Breast epithelium (tissue), 4 donors: ENCODE measurements around the gene ACTMAP. TPM values are rescaled to one million over a fixed set of nuclear protein-coding genes. Genes with fewer than 3 reads are reported as not detected.
A peak's percentile ranks its signal among the peaks of the same experiment; 100 is the strongest.

Experiments
- DNase-seq, 2 donors: peaks; one replicate each; pipeline ENCODE4 v3.0.0-alpha.2; 2019; ENCODE audit warnings: low spot score in 2 of 2
- H3K27ac ChIP-seq, 2 donors: fragments of 200-600 bp; sonication (generic) in 1 of 2; one replicate each; pipeline ENCODE4 v1.5.1; 2016 to 2019; ENCODE audit warnings: mild to moderate bottlenecking in 1 of 2
- H3K27me3 ChIP-seq, 2 donors: fragments of 200-600 bp; sonication (generic) in 1 of 2; one replicate each; pipeline versions ENCODE4 v1.5.1 to v1.6.0; 2017 to 2019; ENCODE audit warnings: control low read depth in 1 of 2, mild to moderate bottlenecking in 1 of 2
- H3K36me3 ChIP-seq: fragments of 200-600 bp; one replicate; pipeline ENCODE4 v1.5.1; 2019
- H3K4me1 ChIP-seq, 2 donors: fragments of 200-600 bp; sonication (generic); one replicate each; pipeline ENCODE4 v1.5.1; 2016 to 2019; ENCODE audit warnings: control low read depth in 1 of 2
- H3K4me3 ChIP-seq, 3 donors: fragments of 200-600 bp; sonication (generic); 1 replicate in 2 of 3; 2 replicates in 1 of 3; pipeline ENCODE4 v1.5.1; 2016 to 2019; ENCODE audit warnings: mild to moderate bottlenecking in 3 of 3, moderate library complexity in 2 of 3
- H3K9me3 ChIP-seq, 2 donors: fragments of 200-600 bp; sonication (generic) in 1 of 2; one replicate each; pipeline ENCODE4 v1.5.1; 2016 to 2019; ENCODE audit warnings: control low read depth in 1 of 2
- CTCF ChIP-seq, 3 donors: fragments of 450-650 bp; IDR thresholded peaks; one replicate each; pipeline ENCODE4 v1.5.1; 2016 to 2017; ENCODE audit warnings: antibody characterized with exemption in 3 of 3, mild to moderate bottlenecking in 3 of 3, moderate library complexity in 3 of 3
- POLR2A ChIP-seq: fragments of 450-650 bp; IDR thresholded peaks from one replicate; pipeline ENCODE4 v1.6.1; 2016; ENCODE audit warnings: antibody characterized with exemption, mild to moderate bottlenecking, moderate library complexity
- POLR2AphosphoS5 ChIP-seq, 3 donors: sonication (generic); formaldehyde crosslinking; IDR thresholded peaks; one replicate each; pipeline ENCODE4 v1.6.1; 2017; ENCODE audit warnings: antibody characterized with exemption in 3 of 3
- intact Hi-C: fragments of 100-400 bp; cut with DNase I; formaldehyde crosslinking; loops from one replicate; pipeline ENCODE4 v1.15.1; 2023; ENCODE audit warnings: low total_unique reads
- total RNA-seq, 3 donors: library from RNA; depleted of rRNA; stranded (reverse); fragments of >200 nt; gene quantifications; one replicate each; pipeline ENCODE4 v1.1.0, GENCODE V29; 2016

The ACTMAP gene
- total RNA-seq, 3 donors from 2014 or later, result 2.6 to 3.2 (median 2.9) TPM

- no peak overlapping the region for H3K27ac ChIP-seq
- H3K27me3 ChIP-seq, result no peaks in the 10 kb centered on the region
- H3K4me3 ChIP-seq, result no peak overlapping the region
- peaks cover 5 to 6% of the 10 kb centered on the region in 2 donors for H3K4me1 ChIP-seq
- no peaks in the 10 kb centered on the region for H3K36me3 ChIP-seq
- intact Hi-C loops, result no loop called here
- H3K9me3 ChIP-seq, result no peaks in the 10 kb centered on the region
- no peak for DNase-seq
- TF ChIP-seq POLR2AphosphoS5 (IDR thresholded peaks at IDR 0.05), result no peak
- no peak for TF ChIP-seq POLR2A
- TF ChIP-seq CTCF (IDR thresholded peaks at IDR 0.05), result no peak
These were observed 56.4 kb downstream of the ACTMAP start for GRCh38 chr19:40693896-40694295.

- no peak overlapping the region for H3K27ac ChIP-seq
- DNase-seq, result no peak
- H3K27me3 ChIP-seq, result no peaks in the 10 kb centered on the region
- intact Hi-C loops, result no loop called here
- no peak overlapping the region for H3K4me3 ChIP-seq
- H3K36me3 ChIP-seq, result no peaks in the 10 kb centered on the region
- peaks cover 5 to 6% of the 10 kb centered on the region in 2 donors for H3K4me1 ChIP-seq
- TF ChIP-seq POLR2A (no peak), POLR2AphosphoS5 (IDR thresholded peaks at IDR 0.05) (no peak), CTCF (IDR thresholded peaks at IDR 0.05) (no peak)
- no peaks in the 10 kb centered on the region for H3K9me3 ChIP-seq
These were observed 57.0 kb downstream of the ACTMAP start for GRCh38 chr19:40693150-40693788.

- peak overlapping the region; percentile 87 to 91 for H3K27ac ChIP-seq
- no peaks in the 10 kb centered on the region for H3K9me3 ChIP-seq
- H3K27me3 ChIP-seq, result no peaks in the 10 kb centered on the region
- DNase-seq, result no peak
- H3K4me1 ChIP-seq, result peaks cover 5 to 6% of the 10 kb centered on the region in 2 donors
- no peak overlapping the region for H3K4me3 ChIP-seq
- intact Hi-C loops, result no loop called here
- H3K36me3 ChIP-seq, result no peaks in the 10 kb centered on the region
- TF ChIP-seq POLR2A, result no peak
- TF ChIP-seq CTCF (IDR thresholded peaks at IDR 0.05), result no peak
- TF ChIP-seq POLR2AphosphoS5 (IDR thresholded peaks at IDR 0.05), result no peak
These were observed 58.1 kb downstream of the ACTMAP start for GRCh38 chr19:40692212-40692551.

- intact Hi-C loops, result no loop called here
- Histone ChIP-seq H3K27ac (peak overlapping the region; percentile 87 to 91), H3K36me3 (no peaks in the 10 kb centered on the region), H3K4me3 (peak overlapping the region in 2 of 3 donors; percentile 81 to 94), H3K4me1 (peaks cover 5 to 6% of the 10 kb centered on the region in 2 donors), H3K9me3 (no peaks in the 10 kb centered on the region), H3K27me3 (no peaks in the 10 kb centered on the region)
- DNase-seq, result no peak
- TF ChIP-seq POLR2A (no peak), POLR2AphosphoS5 (IDR thresholded peaks at IDR 0.05) (no peak), CTCF (IDR thresholded peaks at IDR 0.05) (no peak)
These were observed 58.7 kb downstream of the ACTMAP start for GRCh38 chr19:40691421-40692211.

Other genes with a start within 250 kb of the ACTMAP start
- 10 to 100 TPM; 25.8 to 42.9 (median 34.1) TPM for gene SHKBP1, start 173.6 kb downstream of the ACTMAP start, total RNA-seq
- 100 to 1,000 TPM in 1 of 3 donors, 10 to 100 TPM in 2; 52.7 to 130 (median 89.1) TPM for gene LTBP4, start 149.1 kb downstream of the ACTMAP start, total RNA-seq
- gene NUMBL, start 59.8 kb downstream of the ACTMAP start, total RNA-seq, result 10 to 100 TPM; 24.6 to 34.7 (median 30.9) TPM
- 10 to 100 TPM; 28.2 to 50.8 (median 45.7) TPM for gene COQ8B, start 33.6 kb downstream of the ACTMAP start, total RNA-seq
- gene ITPKC, start 33.4 kb downstream of the ACTMAP start, total RNA-seq, result 10 to 100 TPM; 41.8 to 71.6 (median 55.1) TPM
- gene SNRPA, start 726 bp upstream of the ACTMAP start, total RNA-seq, result 10 to 100 TPM; 41.6 to 52.8 (median 52.1) TPM
- 10 to 100 TPM in 1 of 3 donors, 1 to 10 TPM in 1, not detected in 1; 5.6 to 47.3 TPM for gene MIA, start 25.0 kb upstream of the ACTMAP start, total RNA-seq
- gene RAB4B, start 27.8 kb upstream of the ACTMAP start, total RNA-seq, result 10 to 100 TPM; 21.6 to 28.2 (median 22.1) TPM
- 10 to 100 TPM; 78.9 to 90.8 (median 88.5) TPM for gene EGLN2, start 48.7 kb upstream of the ACTMAP start, total RNA-seq
- gene CYP2A6, start 100.0 kb upstream of the ACTMAP start, total RNA-seq, result under 1 TPM in 1 of 3 donors, not detected in 2; 0.64 TPM
- gene CYP2A7, start 131.8 kb upstream of the ACTMAP start, total RNA-seq, result not detected
- not detected for gene CYP2B6, start 240.8 kb upstream of the ACTMAP start, total RNA-seq